Body of pancreas (tissue), 4 donors: ENCODE measurements around the gene NME4. TPM values are rescaled to one million over a fixed set of nuclear protein-coding genes. Genes with fewer than 3 reads are reported as not detected.
A peak's percentile ranks its signal among the peaks of the same experiment; 100 is the strongest.
"Not testable (repeated sequence)": the region's sequence is repeated elsewhere in the genome, so short reads cannot be mapped to it uniquely, and the experiment has no call there.

Experiments used
- ATAC-seq: fragments of 150-250 bp; one replicate; pipeline ENCODE4 v1.9.1; 2016
- DNase-seq, 4 donors: peaks; one replicate each; pipeline ENCODE4 v3.0.0-alpha.2; 2019
- H3K27ac ChIP-seq, 4 donors: fragments of 200-600 bp; sonication (generic); 1 replicate in 3 of 4; 2 replicates in 1 of 4; pipeline versions ENCODE4 v1.5.1 to v1.6.1; 2016 to 2019; ENCODE audit warnings: mild to moderate bottlenecking in 1 of 4, mixed read lengths in 1 of 4, moderate library complexity in 1 of 4
- H3K27me3 ChIP-seq, 2 donors: fragments of 200-600 bp; sonication (generic); one replicate each; pipeline ENCODE4 v1.6.0; 2016; ENCODE audit warnings: mild to moderate bottlenecking in 1 of 2
- H3K36me3 ChIP-seq, 2 donors: fragments of 200-600 bp; sonication (generic); replicated peaks in 1 of 2; 2 replicates each; pipeline ENCODE4 v1.5.1; 2016; ENCODE audit warnings: low read depth in 2 of 2; ENCODE audit not compliant: insufficient read depth in 1 of 2
- H3K4me1 ChIP-seq: fragments of 200-600 bp; sonication (generic); one replicate; pipeline ENCODE4 v1.6.0; 2016
- H3K4me3 ChIP-seq, 2 donors: fragments of 200-600 bp; sonication (generic); 1 replicate in 1 of 2; 2 replicates in 1 of 2; pipeline ENCODE4 v1.5.1; 2016 to 2019
- H3K9me3 ChIP-seq, 3 donors: fragments of 200-600 bp; sonication (generic); 1 replicate in 2 of 3; 2 replicates in 1 of 3; pipeline ENCODE4 v1.5.1; 2016
- POLR2A ChIP-seq, 3 donors: fragments of 450-650 bp; IDR thresholded peaks; one replicate each; pipeline ENCODE4 v1.6.1; 2016; ENCODE audit warnings: antibody characterized with exemption in 3 of 3, mild to moderate bottlenecking in 2 of 3
- WGBS, 2 donors: methylation state at CpG; one replicate each; pipeline ENCODE4 v1.1.5; 2017; 5-methylcytosine and 5-hydroxymethylcytosine counted together
- intact Hi-C: fragments of 100-400 bp; cut with DNase I; formaldehyde crosslinking; loops from one replicate; pipeline ENCODE4 v1.15.1; 2023
- total RNA-seq, 2 donors: library from RNA; depleted of rRNA; stranded (reverse); fragments of >200 nt; gene quantifications; one replicate each; pipeline ENCODE4 v1.1.0, GENCODE V29; 2016
- TF ChIP-seq, protein P1 (sequence below), 7 experiments: fragments of 450-650 bp in 4 of 7; fragments of 200-600 bp in 3 of 7; sonication (generic) in 3 of 7; IDR thresholded peaks; one replicate each; pipeline ENCODE4 v1.5.1; 2016 to 2019; ENCODE audit warnings: antibody characterized with exemption in 7 of 7

The NME4 gene
- total RNA-seq: 10 to 100 TPM; 20.2 to 33.0 TPM

DNA sequence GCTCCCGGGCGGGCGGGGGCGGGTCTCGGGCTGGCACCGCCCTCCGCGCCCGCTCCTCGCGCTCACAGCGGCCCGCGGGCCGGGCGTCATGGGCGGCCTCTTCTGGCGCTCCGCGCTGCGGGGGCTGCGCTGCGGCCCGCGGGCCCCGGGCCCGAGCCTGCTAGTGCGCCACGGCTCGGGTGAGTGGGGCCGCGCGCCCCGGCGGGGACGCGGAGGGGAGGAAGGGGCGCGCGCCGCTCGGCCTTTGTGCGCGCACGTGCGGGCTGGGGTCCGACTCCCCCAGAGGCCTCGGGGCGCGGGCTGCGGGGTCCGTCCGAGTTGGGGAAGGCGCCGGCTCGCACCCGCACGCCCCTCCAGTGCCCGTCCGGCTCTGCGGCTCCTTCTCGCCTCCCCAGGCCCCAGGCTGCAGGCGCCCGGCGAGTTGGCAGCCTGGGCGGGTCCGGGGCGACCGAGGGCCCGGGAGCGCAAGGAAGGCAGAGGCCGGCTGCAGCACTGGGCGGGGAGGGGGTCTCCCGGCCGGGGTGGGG is at the start of gene NME4:
NME4 (plus strand) TSS at position 65 of the 527 bp plus-strand sequence; CDS start at position 89, 24 bp downstream.
- no peak for TF ChIP-seq POLR2A (IDR thresholded peaks at IDR 0.05)
- TF ChIP-seq, protein P1, sequence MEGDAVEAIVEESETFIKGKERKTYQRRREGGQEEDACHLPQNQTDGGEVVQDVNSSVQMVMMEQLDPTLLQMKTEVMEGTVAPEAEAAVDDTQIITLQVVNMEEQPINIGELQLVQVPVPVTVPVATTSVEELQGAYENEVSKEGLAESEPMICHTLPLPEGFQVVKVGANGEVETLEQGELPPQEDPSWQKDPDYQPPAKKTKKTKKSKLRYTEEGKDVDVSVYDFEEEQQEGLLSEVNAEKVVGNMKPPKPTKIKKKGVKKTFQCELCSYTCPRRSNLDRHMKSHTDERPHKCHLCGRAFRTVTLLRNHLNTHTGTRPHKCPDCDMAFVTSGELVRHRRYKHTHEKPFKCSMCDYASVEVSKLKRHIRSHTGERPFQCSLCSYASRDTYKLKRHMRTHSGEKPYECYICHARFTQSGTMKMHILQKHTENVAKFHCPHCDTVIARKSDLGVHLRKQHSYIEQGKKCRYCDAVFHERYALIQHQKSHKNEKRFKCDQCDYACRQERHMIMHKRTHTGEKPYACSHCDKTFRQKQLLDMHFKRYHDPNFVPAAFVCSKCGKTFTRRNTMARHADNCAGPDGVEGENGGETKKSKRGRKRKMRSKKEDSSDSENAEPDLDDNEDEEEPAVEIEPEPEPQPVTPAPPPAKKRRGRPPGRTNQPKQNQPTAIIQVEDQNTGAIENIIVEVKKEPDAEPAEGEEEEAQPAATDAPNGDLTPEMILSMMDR (IDR thresholded peaks at IDR 0.05): no peak
- intact Hi-C loops: loop anchor here (5.0 kb wide), 1 partner anchor 85 kb away; no protein-coding TSS in a partner anchor
- H3K27ac ChIP-seq: peak within 1 kb of the TSS; percentile 64 to 82 (median 66)
- WGBS, 2 donors: 0% methylated on average over 41 of the region's 75 CpGs; no CpG with 5 or more reads in 1 of the 2 donors
- H3K9me3 ChIP-seq: no peaks in the 10 kb centered on the region
- H3K36me3 ChIP-seq: no peaks in the 10 kb centered on the region
- no peak for ATAC-seq
- DNase-seq: peak in 2 of 4 donors; percentile 31 to 44
- H3K4me1 ChIP-seq: peaks cover 28% of the 10 kb centered on the region
- H3K27me3 ChIP-seq: no peaks in the 10 kb centered on the region
- peak within 1 kb of the TSS in 1 of 2 donors; percentile 28 for H3K4me3 ChIP-seq

DNA sequence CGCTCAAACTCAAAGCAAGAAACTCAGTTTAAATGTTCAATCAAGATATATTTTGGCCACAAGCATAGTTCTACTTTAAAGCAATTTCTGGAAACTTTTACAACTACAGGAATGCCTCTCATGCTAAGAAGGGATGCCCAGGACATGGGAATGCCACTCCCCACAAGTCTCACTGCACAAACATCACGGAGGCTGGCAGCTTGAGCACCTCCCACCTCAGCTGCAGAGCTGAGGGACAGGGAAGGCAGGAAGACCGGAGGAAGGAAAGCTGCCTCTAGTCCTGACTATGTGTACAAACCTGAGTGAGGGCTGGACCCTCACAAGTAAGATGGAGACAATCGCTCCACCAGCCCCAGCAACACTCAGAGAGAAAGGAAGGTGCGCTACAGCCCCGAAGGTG is 49.8 kb upstream of the NME4 start:
- WGBS, 2 donors: 90 to 94% methylated on average over 5 to 6 of the region's 6 CpGs
- Histone ChIP-seq H3K36me3 (no peaks in the 10 kb centered on the region), H3K4me3 (no peak overlapping the region), H3K4me1 (peaks cover 7% of the 10 kb centered on the region), H3K27ac (no peak overlapping the region), H3K27me3 (no peaks in the 10 kb centered on the region), H3K9me3 (no peaks in the 10 kb centered on the region)
- ATAC-seq (no peak), DNase-seq (no peak)
- intact Hi-C loops: no loop called here
- TF ChIP-seq POLR2A (IDR thresholded peaks at IDR 0.05): no peak
- TF ChIP-seq, protein P1 (IDR thresholded peaks at IDR 0.05): no peak

DNA sequence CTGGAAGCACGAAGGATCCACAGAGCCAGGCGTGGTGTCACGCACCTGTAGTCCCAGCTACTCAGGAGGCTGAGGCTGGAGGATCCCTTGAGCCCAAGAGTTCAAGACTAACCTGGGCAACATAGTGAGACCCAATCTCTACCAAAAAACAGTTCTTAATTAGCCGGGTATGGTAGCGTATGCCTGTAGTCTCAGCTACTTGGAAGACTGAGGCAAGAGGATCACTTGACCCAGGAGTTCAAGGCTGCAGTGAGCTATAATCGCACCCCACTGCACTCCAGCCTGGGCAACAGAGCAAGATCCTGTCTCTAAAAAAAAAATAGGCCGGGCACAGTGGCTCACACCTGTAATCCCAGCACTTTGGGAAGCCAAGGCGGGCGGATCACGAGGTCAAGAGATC is 48.5 kb upstream of the NME4 start:
- H3K36me3 ChIP-seq, H3K27ac ChIP-seq, H3K27me3 ChIP-seq, ATAC-seq, intact Hi-C loops, H3K4me3 ChIP-seq, H3K9me3 ChIP-seq, DNase-seq: not testable (repeated sequence)
- peaks cover 12% of the 10 kb centered on the region for H3K4me1 ChIP-seq
- 92 to 94% methylated on average over 6 to 10 of the region's 10 CpGs for WGBS, 2 donors

DNA sequence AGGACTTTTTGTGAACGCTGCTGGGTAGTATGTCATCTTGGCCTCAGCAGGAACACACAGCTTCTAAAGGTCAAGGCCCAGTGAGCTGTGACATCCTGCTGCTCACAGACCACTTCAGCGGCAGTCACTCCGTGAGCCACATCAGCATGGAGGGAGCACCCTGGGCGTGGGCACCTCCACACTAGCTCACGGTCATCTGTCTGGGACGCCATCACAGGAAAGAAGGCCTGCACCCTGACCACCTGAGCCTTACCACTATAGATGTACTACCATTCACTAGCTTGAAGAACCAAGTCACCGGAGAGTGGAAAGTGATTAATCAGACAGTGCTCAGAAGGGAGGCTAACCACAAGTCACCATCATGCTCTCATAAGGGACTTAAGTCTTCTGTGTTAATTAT is 47.8 kb upstream of the NME4 start:
- Histone ChIP-seq H3K4me1 (peaks cover 14% of the 10 kb centered on the region), H3K27ac (no peak overlapping the region), H3K9me3 (no peaks in the 10 kb centered on the region), H3K27me3 (no peaks in the 10 kb centered on the region), H3K4me3 (no peak overlapping the region), H3K36me3 (no peaks in the 10 kb centered on the region)
- intact Hi-C loops: no loop called here
- DNase-seq: no peak
- 85 to 91% methylated on average over 4 to 7 of the region's 7 CpGs for WGBS, 2 donors
- no peak for ATAC-seq
- TF ChIP-seq, protein P1 (IDR thresholded peaks at IDR 0.05): no peak
- no peak for TF ChIP-seq POLR2A (IDR thresholded peaks at IDR 0.05)

DNA sequence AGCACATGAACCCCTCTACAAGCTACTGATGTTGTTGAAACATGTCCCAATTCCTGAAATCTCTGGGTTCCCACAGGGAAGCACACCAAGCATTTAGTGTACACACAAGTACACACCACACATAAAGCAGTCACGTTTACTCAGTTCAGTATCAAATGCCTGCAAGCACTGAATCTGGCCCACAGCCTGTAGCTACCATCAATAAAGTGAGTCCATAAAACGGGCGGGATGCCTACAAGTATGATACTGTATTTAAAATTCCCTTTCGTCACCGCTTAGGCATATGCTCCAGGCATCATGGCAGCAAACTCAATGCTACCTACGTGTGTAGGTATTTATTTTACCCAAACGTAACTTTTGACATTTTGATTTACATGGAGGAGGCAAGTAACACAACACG is 46.8 kb upstream of the NME4 start:
- DNase-seq (no peak), ATAC-seq (no peak)
- no peaks in the 10 kb centered on the region for H3K36me3 ChIP-seq
- peaks cover 14% of the 10 kb centered on the region for H3K4me1 ChIP-seq
- no peak for TF ChIP-seq POLR2A (IDR thresholded peaks at IDR 0.05)
- TF ChIP-seq, protein P1 (IDR thresholded peaks at IDR 0.05): no peak
- H3K9me3 ChIP-seq: no peaks in the 10 kb centered on the region
- no peaks in the 10 kb centered on the region for H3K27me3 ChIP-seq
- no peak overlapping the region for H3K27ac ChIP-seq
- no peak overlapping the region for H3K4me3 ChIP-seq
- intact Hi-C loops: no loop called here
- WGBS, 2 donors: 77 to 79% methylated on average over 8 of the region's 8 CpGs
